ENCODE measurements around the gene WWC2.

- TF ChIP-seq CTCF (IDR thresholded peaks at IDR 0.05) (no peak), POLR2A (IDR thresholded peaks at IDR 0.05) (no peak)
These were observed 121.2 kb downstream of the WWC2 start for GRCh38 chr4:183220236-183220635.

All from Peyer's patch (tissue), 4 donors.